ENCODE results near the gene RELN.

Gene RELN

DNA sequence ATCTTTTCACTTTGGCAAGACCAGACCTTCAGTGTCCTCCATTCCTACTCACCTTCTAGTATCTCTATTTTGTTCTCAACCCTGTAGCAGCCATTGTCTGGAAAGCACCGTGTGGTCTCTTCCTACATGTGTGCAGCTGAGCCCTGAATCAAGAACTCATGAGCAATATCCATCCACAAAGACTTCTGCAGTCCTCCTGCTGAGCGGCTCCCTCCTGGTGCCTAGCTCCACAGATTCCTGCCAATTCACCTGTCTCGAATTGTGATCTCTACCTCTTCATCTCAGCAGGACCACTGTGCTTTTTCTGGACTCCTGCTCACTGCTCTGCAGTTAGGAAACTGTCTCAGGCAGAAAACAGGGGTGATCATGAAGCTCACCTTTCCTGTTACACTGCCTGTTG is 118.8 kb downstream of the RELN start:
- DNase-seq: no peak
- TF ChIP-seq, protein P1, sequence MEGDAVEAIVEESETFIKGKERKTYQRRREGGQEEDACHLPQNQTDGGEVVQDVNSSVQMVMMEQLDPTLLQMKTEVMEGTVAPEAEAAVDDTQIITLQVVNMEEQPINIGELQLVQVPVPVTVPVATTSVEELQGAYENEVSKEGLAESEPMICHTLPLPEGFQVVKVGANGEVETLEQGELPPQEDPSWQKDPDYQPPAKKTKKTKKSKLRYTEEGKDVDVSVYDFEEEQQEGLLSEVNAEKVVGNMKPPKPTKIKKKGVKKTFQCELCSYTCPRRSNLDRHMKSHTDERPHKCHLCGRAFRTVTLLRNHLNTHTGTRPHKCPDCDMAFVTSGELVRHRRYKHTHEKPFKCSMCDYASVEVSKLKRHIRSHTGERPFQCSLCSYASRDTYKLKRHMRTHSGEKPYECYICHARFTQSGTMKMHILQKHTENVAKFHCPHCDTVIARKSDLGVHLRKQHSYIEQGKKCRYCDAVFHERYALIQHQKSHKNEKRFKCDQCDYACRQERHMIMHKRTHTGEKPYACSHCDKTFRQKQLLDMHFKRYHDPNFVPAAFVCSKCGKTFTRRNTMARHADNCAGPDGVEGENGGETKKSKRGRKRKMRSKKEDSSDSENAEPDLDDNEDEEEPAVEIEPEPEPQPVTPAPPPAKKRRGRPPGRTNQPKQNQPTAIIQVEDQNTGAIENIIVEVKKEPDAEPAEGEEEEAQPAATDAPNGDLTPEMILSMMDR (IDR thresholded peaks at IDR 0.05; ENCODE audit: low read depth, low read length, missing control alignments): no peak
- in situ Hi-C loops (cut with HindIII; ENCODE audit: low pct_ligation_motif_present, low sequenced_read_pairs): no loop called here
- no peaks in the 10 kb centered on the region for H3K27me3 ChIP-seq (replicated peaks)
- H3K4me3 ChIP-seq (ENCODE audit: low read depth, low read length): no peak overlapping the region
- H3K36me3 ChIP-seq (replicated peaks): no peaks in the 10 kb centered on the region
- no peak overlapping the region for H3K27ac ChIP-seq

DNA sequence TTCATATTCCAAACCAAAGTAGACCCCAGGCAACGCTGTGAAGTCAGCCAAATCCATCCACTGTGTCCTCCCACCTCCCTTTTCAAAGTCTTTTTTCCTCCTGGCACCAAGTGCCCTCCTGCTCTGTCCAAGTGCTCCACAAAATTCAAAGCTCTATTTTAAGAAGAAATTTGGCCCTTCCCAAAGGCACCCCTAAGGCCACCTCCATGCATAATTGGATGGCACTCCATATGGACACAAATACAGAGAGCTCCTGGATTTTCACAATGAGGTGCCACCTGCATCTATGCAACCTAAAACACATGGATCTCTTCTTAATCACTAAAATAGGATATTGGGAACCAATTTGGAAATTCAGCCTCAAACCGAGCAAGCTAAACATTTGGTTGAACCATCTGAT is 121.6 kb downstream of the RELN start:
- H3K27ac ChIP-seq: no peak overlapping the region
- no peak overlapping the region for H3K4me3 ChIP-seq (ENCODE audit: low read depth, low read length)
- no peaks in the 10 kb centered on the region for H3K27me3 ChIP-seq (replicated peaks)
- TF ChIP-seq, protein P1 (IDR thresholded peaks at IDR 0.05; ENCODE audit: low read depth, low read length, missing control alignments): no peak
- DNase-seq: no peak
- no peaks in the 10 kb centered on the region for H3K36me3 ChIP-seq (replicated peaks)
- in situ Hi-C loops (cut with HindIII; ENCODE audit: low pct_ligation_motif_present, low sequenced_read_pairs): no loop called here

DNA sequence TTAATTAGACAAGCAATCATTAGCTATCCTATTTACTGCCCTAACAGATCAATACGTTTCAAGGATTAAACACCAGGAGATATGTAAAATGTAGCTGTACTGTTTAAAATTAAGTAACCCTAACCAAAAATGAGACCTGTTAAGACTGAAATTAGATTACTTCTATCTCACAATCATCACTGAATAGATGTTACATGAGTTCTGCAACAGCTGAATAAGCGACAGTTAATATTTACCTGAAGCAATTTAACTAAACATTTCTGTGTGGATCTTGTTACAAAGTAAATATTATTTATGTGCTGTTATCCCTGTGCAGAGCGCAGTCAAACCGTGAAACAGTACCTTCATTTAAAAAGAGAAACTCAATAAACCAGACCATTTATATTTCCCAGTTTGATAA is 122.5 kb downstream of the RELN start:
- H3K4me3 ChIP-seq (ENCODE audit: low read depth, low read length): no peak overlapping the region
- TF ChIP-seq, protein P1 (IDR thresholded peaks at IDR 0.05; ENCODE audit: low read depth, low read length, missing control alignments): no peak
- in situ Hi-C loops (cut with HindIII; ENCODE audit: low pct_ligation_motif_present, low sequenced_read_pairs): no loop called here
- no peak for DNase-seq
- no peaks in the 10 kb centered on the region for H3K27me3 ChIP-seq (replicated peaks)
- H3K36me3 ChIP-seq (replicated peaks): no peaks in the 10 kb centered on the region
- no peak overlapping the region for H3K27ac ChIP-seq

DNA sequence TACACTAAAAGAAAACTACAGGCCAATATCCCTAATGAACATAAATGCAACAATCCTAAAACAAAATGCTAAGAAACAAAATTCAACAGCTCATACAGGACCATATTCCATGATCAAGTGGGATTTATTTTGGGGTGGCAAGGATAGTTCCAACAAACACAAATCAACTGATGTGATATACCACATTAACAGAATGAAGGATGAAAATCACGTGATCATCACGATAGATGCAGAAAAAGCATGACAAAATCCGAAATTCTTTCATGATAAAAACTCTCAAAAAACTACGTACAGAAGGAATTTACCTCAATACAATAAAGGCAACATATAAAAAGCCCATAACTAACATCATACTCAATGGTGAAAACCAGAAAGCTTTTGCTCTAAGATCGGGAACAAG is 124.0 kb downstream of the RELN start:
- Histone ChIP-seq H3K27me3 (replicated peaks) (no peaks in the 10 kb centered on the region), H3K4me3 (ENCODE audit: low read depth, low read length) (no peak overlapping the region), H3K27ac (no peak overlapping the region), H3K36me3 (replicated peaks) (no peaks in the 10 kb centered on the region)
- TF ChIP-seq, protein P1 (IDR thresholded peaks at IDR 0.05; ENCODE audit: low read depth, low read length, missing control alignments): no peak
- no peak for DNase-seq
- in situ Hi-C loops (cut with HindIII; ENCODE audit: low pct_ligation_motif_present, low sequenced_read_pairs): no loop called here

DNA sequence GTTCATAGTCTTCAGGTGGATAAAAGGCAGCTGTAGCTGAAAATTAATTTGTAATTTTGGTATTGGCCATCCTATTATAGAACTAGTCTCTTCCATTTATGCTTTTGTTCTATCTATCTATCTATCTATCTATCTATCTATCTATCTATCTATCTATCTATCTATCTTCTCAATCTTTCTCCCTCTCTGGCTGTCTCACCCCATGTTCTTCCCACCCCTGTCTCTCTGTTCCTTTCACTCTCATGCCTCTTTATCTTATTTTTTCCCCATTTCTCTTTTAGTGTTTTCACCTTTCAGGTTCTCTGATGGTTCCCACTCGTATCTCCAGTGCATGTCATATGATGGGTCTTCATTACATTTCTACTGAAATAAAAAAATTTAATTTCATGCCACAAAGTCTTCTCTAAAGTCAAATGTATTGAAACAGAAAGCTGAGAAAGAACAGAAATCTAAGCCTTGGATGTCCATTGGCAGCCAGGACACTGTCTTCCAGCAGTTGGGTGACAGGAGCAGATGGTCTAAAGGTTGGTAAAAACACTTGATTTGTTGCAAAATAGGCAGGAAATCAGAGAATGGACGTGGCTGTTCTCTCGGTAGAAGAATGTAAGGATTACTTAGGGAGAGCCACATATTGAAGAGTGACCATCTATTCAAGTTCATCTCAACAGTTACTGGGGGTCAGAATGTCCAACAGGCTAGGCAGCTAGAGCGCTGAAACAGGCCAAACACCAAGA is 127.0 kb downstream of the RELN start:
- Histone ChIP-seq H3K4me3 (ENCODE audit: low read depth, low read length) (no peak overlapping the region), H3K27me3 (replicated peaks) (no peaks in the 10 kb centered on the region), H3K27ac (no peak overlapping the region), H3K36me3 (replicated peaks) (no peaks in the 10 kb centered on the region)
- no peak for DNase-seq
- TF ChIP-seq, protein P1 (IDR thresholded peaks at IDR 0.05; ENCODE audit: low read depth, low read length, missing control alignments): no peak
- in situ Hi-C loops (cut with HindIII; ENCODE audit: low pct_ligation_motif_present, low sequenced_read_pairs): no loop called here

DNA sequence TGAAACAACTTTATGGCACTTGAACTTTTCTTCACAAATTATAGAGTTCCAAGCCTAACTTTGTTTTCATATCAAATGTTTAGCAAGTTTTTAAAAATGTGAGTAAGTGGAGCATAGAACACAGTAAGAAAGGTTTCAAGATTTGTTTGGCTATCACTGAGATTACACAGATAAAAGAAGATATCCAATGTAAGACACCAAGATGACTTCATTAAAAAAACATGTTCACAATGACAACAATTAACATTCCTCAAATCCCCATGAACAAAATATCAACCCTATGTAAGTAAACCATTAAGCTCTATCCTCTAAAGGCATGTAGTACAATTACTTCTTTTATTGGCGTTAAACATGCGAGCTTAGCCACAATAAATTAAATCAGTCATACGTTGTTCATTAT is 129.7 kb downstream of the RELN start:
- in situ Hi-C loops (cut with HindIII; ENCODE audit: low pct_ligation_motif_present, low sequenced_read_pairs): no loop called here
- H3K36me3 ChIP-seq (replicated peaks): no peaks in the 10 kb centered on the region
- H3K27me3 ChIP-seq (replicated peaks): no peaks in the 10 kb centered on the region
- H3K4me3 ChIP-seq (ENCODE audit: low read depth, low read length): no peak overlapping the region
- DNase-seq: no peak
- TF ChIP-seq, protein P1 (IDR thresholded peaks at IDR 0.05; ENCODE audit: low read depth, low read length, missing control alignments): no peak
- no peak overlapping the region for H3K27ac ChIP-seq
